HG03196 (cell line): ENCODE data around the gene KAZALD1.
A peak's percentile ranks its signal among the peaks of the same experiment; 100 is the strongest.

Experiments used
- ATAC-seq: cut with Tn5 transposase; IDR thresholded peaks from one replicate; pipeline ENCODE4 v1.9.1; 2021; ENCODE audit not compliant: unreplicated experiment

Gene KAZALD1

GRCh38 chr10:101094121-101094879 lies 32.5 kb downstream of the KAZALD1 start:
- no peak for ATAC-seq

GRCh38 chr10:101095004-101095403 lies 33.2 kb downstream of the KAZALD1 start:
- ATAC-seq: no peak

GRCh38 chr10:101095550-101096213 lies 33.9 kb downstream of the KAZALD1 start:
- ATAC-seq: peak; percentile 67

GRCh38 chr10:101096378-101096777 lies 34.6 kb downstream of the KAZALD1 start:
- no peak for ATAC-seq

GRCh38 chr10:101097881-101098280 lies 36.1 kb downstream of the KAZALD1 start:
- no peak for ATAC-seq

GRCh38 chr10:101099901-101100300 lies 38.1 kb downstream of the KAZALD1 start:
- no peak for ATAC-seq

GRCh38 chr10:101101372-101101881 lies 39.6 kb downstream of the KAZALD1 start:
- no peak for ATAC-seq

- ATAC-seq: no peak
Measured at GRCh38 chr10:101103430-101103829, 41.6 kb downstream of the KAZALD1 start.

GRCh38 chr10:101106351-101106750 lies 44.6 kb downstream of the KAZALD1 start:
- no peak for ATAC-seq

- no peak for ATAC-seq
Measured at GRCh38 chr10:101107771-101108170, 46.0 kb downstream of the KAZALD1 start.

- no peak for ATAC-seq
Measured at GRCh38 chr10:101110856-101111523, 49.2 kb downstream of the KAZALD1 start.

- no peak for ATAC-seq
Measured at GRCh38 chr10:101111547-101111946, 49.8 kb downstream of the KAZALD1 start.

- ATAC-seq: no peak
Measured at GRCh38 chr10:101112799-101113594, 51.2 kb downstream of the KAZALD1 start.

- no peak for ATAC-seq
Measured at GRCh38 chr10:101113890-101114403, 52.2 kb downstream of the KAZALD1 start.

- ATAC-seq: no peak
Measured at GRCh38 chr10:101114646-101115045, 52.9 kb downstream of the KAZALD1 start.
